ENCODE results near the gene RETREG3. TPM values are rescaled to one million over a fixed set of nuclear protein-coding genes. Genes with fewer than 3 reads are reported as not detected.
"Not testable (repeated sequence)": the region's sequence is repeated elsewhere in the genome, so short reads cannot be mapped to it uniquely, and the experiment has no call there.

Gene RETREG3
- total RNA-seq, 1 experiment from 2014 or later: 46.0 TPM

DNA sequence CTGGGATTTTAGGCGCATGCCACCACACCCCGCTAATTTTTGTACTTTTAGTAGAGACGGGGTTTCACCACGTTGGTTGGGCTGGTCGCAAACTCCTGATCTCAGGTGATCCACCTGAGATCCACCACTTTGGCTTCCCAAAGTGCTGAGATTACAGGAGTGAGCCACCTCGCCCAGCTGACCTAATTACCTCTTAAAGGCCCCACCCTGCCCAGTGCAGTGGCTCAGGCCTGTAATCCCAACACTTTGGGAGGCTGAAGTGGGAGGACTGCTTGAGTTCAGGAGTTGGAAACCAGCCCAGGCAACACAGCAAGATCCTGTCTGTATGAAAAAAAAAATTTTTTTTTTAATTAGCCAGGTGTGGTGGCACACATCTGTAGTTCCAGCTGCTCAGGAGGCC lies 50.1 kb downstream of the RETREG3 start:
- no peak for DNase-seq (ENCODE audit: unreplicated experiment)
- no peaks in the 10 kb centered on the region for H3K9me3 Mint-ChIP-seq (ENCODE audit: unreplicated experiment)
- no TSS peak for BruUV-seq (replicated peaks)
- H3K4me1 Mint-ChIP-seq (ENCODE audit: insufficient read depth, unreplicated experiment): peaks cover 19% of the 10 kb centered on the region
- intact Hi-C loops (cut with micrococcal nuclease): no loop called here
- TF ChIP-seq, protein P1, sequence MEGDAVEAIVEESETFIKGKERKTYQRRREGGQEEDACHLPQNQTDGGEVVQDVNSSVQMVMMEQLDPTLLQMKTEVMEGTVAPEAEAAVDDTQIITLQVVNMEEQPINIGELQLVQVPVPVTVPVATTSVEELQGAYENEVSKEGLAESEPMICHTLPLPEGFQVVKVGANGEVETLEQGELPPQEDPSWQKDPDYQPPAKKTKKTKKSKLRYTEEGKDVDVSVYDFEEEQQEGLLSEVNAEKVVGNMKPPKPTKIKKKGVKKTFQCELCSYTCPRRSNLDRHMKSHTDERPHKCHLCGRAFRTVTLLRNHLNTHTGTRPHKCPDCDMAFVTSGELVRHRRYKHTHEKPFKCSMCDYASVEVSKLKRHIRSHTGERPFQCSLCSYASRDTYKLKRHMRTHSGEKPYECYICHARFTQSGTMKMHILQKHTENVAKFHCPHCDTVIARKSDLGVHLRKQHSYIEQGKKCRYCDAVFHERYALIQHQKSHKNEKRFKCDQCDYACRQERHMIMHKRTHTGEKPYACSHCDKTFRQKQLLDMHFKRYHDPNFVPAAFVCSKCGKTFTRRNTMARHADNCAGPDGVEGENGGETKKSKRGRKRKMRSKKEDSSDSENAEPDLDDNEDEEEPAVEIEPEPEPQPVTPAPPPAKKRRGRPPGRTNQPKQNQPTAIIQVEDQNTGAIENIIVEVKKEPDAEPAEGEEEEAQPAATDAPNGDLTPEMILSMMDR (IDR thresholded peaks at IDR 0.05; ENCODE audit: unreplicated experiment): no peak
- H3K27me3 Mint-ChIP-seq (ENCODE audit: insufficient read depth, unreplicated experiment): no peaks in the 10 kb centered on the region
- ChIA-PET POLR2A (interaction anchor here (0.7 to 1.3 kb wide), 3 partner anchors 19 to 29 kb away, joined by 3 to 4 read pairs (median 3); partner anchors contain the start of gene PSMC3IP), CTCF (no interaction called here)
- H3K4me3 Mint-ChIP-seq (ENCODE audit: unreplicated experiment): no peak overlapping the region
- peaks cover 18% of the 10 kb centered on the region for H3K36me3 Mint-ChIP-seq (ENCODE audit: insufficient read depth, unreplicated experiment)
- no peak overlapping the region for H3K27ac Mint-ChIP-seq (ENCODE audit: low read depth, unreplicated experiment)

DNA sequence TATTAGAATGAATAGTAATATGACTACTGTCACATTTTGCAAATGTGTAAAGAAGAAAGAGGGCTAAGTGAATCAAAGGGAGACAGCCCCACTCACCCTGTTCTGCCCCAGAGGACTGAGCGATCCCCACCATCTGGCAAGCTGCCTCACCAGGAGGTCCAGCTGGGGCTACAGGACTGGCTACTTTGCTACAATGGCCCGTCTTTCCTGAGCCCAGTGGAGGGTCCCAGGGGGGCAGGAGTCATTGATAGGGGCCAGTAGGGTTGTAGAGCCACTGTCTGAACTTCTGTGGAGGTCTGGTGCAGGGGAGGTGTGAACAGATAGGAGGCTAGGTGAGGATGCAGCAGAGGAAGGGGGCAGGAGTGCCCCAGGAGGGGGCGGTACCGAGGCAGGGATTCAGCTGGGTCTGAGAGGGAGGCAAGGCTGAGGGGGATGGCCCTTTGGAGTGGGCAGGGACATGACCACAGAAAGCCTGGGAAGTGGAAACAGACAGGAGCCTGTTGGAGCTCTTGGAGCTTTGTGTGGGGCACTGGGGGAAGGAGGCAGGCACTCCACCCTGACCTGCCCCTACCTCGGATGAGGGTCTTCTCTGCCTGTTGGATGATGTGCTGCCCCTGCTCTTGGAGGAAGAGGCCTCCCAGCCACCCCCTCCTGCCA lies 53.1 kb downstream of the RETREG3 start:
- H3K36me3 Mint-ChIP-seq (ENCODE audit: insufficient read depth, unreplicated experiment); H3K27ac Mint-ChIP-seq (ENCODE audit: low read depth, unreplicated experiment); BruUV-seq (replicated peaks); DNase-seq (ENCODE audit: unreplicated experiment); H3K27me3 Mint-ChIP-seq (ENCODE audit: insufficient read depth, unreplicated experiment); H3K4me3 Mint-ChIP-seq (ENCODE audit: unreplicated experiment); CTCF ChIA-PET; intact Hi-C loops (cut with micrococcal nuclease); H3K9me3 Mint-ChIP-seq (ENCODE audit: unreplicated experiment): not testable (repeated sequence)
- POLR2A ChIA-PET: interaction anchor here (3.1 kb wide), 1 partner anchor 25 kb away, joined by 28 read pairs; no protein-coding TSS in a partner anchor
- H3K4me1 Mint-ChIP-seq (ENCODE audit: insufficient read depth, unreplicated experiment): peaks cover 12% of the 10 kb centered on the region

DNA sequence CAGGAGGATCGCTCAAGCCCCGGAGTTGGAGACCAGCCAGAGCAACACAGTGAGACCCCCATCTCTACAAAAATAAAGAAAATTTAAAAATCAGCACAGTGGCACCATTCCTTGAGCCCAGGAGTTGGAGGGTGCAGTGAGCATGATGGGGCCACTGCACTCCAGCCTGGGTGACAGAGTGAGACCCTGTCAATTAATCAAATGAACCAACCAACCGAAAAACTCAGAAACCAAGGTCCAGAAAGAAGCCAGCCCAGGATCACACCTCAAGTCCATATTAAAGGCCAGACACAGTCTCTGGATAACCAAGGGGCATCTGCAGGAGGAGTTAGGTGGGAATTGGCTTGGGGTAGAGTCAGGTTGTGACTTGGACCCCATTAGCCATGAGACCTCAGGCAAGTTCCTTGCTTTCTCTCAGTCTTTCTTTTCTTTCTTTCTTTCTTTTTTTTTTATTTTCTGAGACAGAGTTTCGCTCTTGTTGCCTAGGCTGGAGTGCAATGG lies 54.0 kb downstream of the RETREG3 start:
- Mint-ChIP-seq H3K27ac (ENCODE audit: low read depth, unreplicated experiment) (peak overlapping the region; percentile 89), H3K36me3 (ENCODE audit: insufficient read depth, unreplicated experiment) (peaks cover 6% of the 10 kb centered on the region), H3K9me3 (ENCODE audit: unreplicated experiment) (no peaks in the 10 kb centered on the region), H3K4me3 (ENCODE audit: unreplicated experiment) (peak overlapping the region; percentile 91), H3K27me3 (ENCODE audit: insufficient read depth, unreplicated experiment) (no peaks in the 10 kb centered on the region), H3K4me1 (ENCODE audit: insufficient read depth, unreplicated experiment) (peaks cover 12% of the 10 kb centered on the region)
- no peak for DNase-seq (ENCODE audit: unreplicated experiment)
- POLR2A ChIA-PET: interaction anchor here (0.6 to 3.1 kb wide), 19 partner anchors 8 to 586 kb away, joined by 3 to 38 read pairs (median 5); partner anchors contain the start of genes BECN1, CAVIN1, NAGLU and PLEKHH3
- intact Hi-C loops (cut with micrococcal nuclease): no loop called here
- BruUV-seq (replicated peaks): no TSS peak
- TF ChIP-seq, protein P1 (IDR thresholded peaks at IDR 0.05; ENCODE audit: unreplicated experiment): no peak
- CTCF ChIA-PET: interaction anchor here (0.5 to 1.0 kb wide), 3 partner anchors 25 to 109 kb away, joined by 4 read pairs; no protein-coding TSS in a partner anchor

DNA sequence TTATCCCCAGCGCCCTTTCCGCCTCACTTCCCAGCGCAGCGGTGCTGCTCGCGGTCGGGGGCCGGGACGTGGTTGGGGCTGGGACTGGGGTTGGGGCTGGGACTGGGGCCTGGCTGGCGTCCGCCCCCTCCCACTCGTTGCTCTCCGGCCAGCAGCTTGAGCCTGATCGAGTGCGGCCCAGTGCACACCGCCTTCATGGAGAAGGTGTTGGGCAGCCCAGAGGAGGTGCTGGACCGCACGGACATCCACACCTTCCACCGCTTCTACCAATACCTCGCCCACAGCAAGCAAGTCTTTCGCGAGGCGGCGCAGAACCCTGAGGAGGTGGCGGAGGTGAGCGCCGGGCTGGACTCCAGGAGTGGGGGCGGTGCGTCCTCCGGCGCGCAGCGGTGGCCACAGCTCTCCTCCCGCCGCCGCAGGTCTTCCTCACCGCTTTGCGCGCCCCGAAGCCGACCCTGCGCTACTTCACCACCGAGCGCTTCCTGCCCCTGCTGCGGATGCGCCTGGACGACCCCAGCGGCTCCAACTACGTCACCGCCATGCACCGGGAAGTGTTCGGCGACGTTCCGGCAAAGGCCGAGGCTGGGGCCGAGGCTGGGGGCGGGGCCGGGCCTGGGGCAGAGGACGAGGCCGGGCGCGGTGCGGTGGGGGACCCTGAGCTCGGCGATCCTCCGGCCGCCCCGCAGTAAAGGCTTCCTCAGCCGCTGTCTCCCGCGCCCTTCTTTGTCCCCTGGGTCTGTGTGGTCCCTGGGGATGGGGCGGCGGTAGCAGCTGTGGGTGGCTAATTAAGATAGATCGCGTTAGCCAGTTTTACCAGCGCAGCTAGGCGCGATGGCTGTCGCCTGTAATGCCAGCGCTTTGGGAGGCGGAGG lies 54.7 kb downstream of the RETREG3 start:
- CTCF ChIA-PET: interaction anchor here (0.5 to 1.4 kb wide), 6 partner anchors 10 to 110 kb away, joined by 3 to 5 read pairs (median 4); no protein-coding TSS in a partner anchor
- Mint-ChIP-seq H3K27me3 (ENCODE audit: insufficient read depth, unreplicated experiment) (no peaks in the 10 kb centered on the region), H3K27ac (ENCODE audit: low read depth, unreplicated experiment) (peak overlapping the region; percentile 89), H3K4me1 (ENCODE audit: insufficient read depth, unreplicated experiment) (peaks cover 7% of the 10 kb centered on the region), H3K36me3 (ENCODE audit: insufficient read depth, unreplicated experiment) (peaks cover 6% of the 10 kb centered on the region), H3K4me3 (ENCODE audit: unreplicated experiment) (peak overlapping the region; percentile 91), H3K9me3 (ENCODE audit: unreplicated experiment) (no peaks in the 10 kb centered on the region)
- BruUV-seq (replicated peaks): TSS peak; percentile 64
- TF ChIP-seq, protein P1 (IDR thresholded peaks at IDR 0.05; ENCODE audit: unreplicated experiment): no peak
- POLR2A ChIA-PET: interaction anchor here (0.6 to 3.1 kb wide), 28 partner anchors 9 to 587 kb away, joined by 3 to 38 read pairs (median 5); partner anchors contain the start of genes BECN1, CAVIN1, CNTD1 and COA3
- peak; percentile 66 for DNase-seq (ENCODE audit: unreplicated experiment)
- intact Hi-C loops (cut with micrococcal nuclease): no loop called here

All from MCF 10A (cell line).